ENCODE measurements around the gene CDH23.

Gene CDH23

GRCh38 chr10:71429929-71430328 is 33.2 kb downstream of the CDH23 start:
- H3F3A ChIP-seq (ENCODE audit: low read depth), result no peaks in the 10 kb centered on the region
- no peaks in the 10 kb centered on the region for H3K36me3 ChIP-seq (ENCODE audit: insufficient read depth, low read length)
- no peak overlapping the region for H3K9ac ChIP-seq (ENCODE audit: low read depth, low read length, poor library complexity, severe bottlenecking)
- H3K79me2 ChIP-seq (ENCODE audit: insufficient read depth, low read length), result no peaks in the 10 kb centered on the region
- H3K4me2 ChIP-seq (ENCODE audit: low read depth, low read length, poor library complexity, severe bottlenecking), result no peak overlapping the region
- TF ChIP-seq EZH2phosphoT487 (IDR thresholded peaks at IDR 0.05; ENCODE audit: borderline replicate concordance), result no peak
- TF ChIP-seq, protein P1, sequence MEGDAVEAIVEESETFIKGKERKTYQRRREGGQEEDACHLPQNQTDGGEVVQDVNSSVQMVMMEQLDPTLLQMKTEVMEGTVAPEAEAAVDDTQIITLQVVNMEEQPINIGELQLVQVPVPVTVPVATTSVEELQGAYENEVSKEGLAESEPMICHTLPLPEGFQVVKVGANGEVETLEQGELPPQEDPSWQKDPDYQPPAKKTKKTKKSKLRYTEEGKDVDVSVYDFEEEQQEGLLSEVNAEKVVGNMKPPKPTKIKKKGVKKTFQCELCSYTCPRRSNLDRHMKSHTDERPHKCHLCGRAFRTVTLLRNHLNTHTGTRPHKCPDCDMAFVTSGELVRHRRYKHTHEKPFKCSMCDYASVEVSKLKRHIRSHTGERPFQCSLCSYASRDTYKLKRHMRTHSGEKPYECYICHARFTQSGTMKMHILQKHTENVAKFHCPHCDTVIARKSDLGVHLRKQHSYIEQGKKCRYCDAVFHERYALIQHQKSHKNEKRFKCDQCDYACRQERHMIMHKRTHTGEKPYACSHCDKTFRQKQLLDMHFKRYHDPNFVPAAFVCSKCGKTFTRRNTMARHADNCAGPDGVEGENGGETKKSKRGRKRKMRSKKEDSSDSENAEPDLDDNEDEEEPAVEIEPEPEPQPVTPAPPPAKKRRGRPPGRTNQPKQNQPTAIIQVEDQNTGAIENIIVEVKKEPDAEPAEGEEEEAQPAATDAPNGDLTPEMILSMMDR (conservative IDR thresholded peaks at IDR 0.05; ENCODE audit: low read length), result peak; percentile 46
- H4K20me1 ChIP-seq (ENCODE audit: insufficient read depth, low read length, poor library complexity, severe bottlenecking), result no peaks in the 10 kb centered on the region
- H3K4me3 ChIP-seq (ENCODE audit: low read length, poor library complexity, severe bottlenecking), result no peak overlapping the region
- H3K9me2 ChIP-seq (replicated peaks; ENCODE audit: low read depth, low read length), result no peaks in the 10 kb centered on the region
- no peak overlapping the region for H2AFZ ChIP-seq (ENCODE audit: low read length)
- no peaks in the 10 kb centered on the region for H3K4me1 ChIP-seq (ENCODE audit: insufficient read depth, low read length, poor library complexity, severe bottlenecking)
- no peaks in the 10 kb centered on the region for H3K9me3 ChIP-seq (ENCODE audit: insufficient read depth, low read depth, low read length)
- H3K27me3 ChIP-seq (ENCODE audit: insufficient read depth, low read length, poor library complexity, severe bottlenecking), result no peaks in the 10 kb centered on the region

- Histone ChIP-seq H3K4me3 (ENCODE audit: low read length, poor library complexity, severe bottlenecking) (no peak overlapping the region), H3K9ac (ENCODE audit: low read depth, low read length, poor library complexity, severe bottlenecking) (no peak overlapping the region), H3K9me2 (replicated peaks; ENCODE audit: low read depth, low read length) (no peaks in the 10 kb centered on the region), H3K9me3 (ENCODE audit: insufficient read depth, low read depth, low read length) (no peaks in the 10 kb centered on the region), H4K20me1 (ENCODE audit: insufficient read depth, low read length, poor library complexity, severe bottlenecking) (no peaks in the 10 kb centered on the region), H3K27me3 (ENCODE audit: insufficient read depth, low read length, poor library complexity, severe bottlenecking) (no peaks in the 10 kb centered on the region), H3K4me2 (ENCODE audit: low read depth, low read length, poor library complexity, severe bottlenecking) (no peak overlapping the region), H2AFZ (ENCODE audit: low read length) (no peak overlapping the region), H3K4me1 (ENCODE audit: insufficient read depth, low read length, poor library complexity, severe bottlenecking) (no peaks in the 10 kb centered on the region), H3K79me2 (ENCODE audit: insufficient read depth, low read length) (no peaks in the 10 kb centered on the region), H3F3A (ENCODE audit: low read depth) (no peaks in the 10 kb centered on the region), H3K36me3 (ENCODE audit: insufficient read depth, low read length) (no peaks in the 10 kb centered on the region)
- TF ChIP-seq, protein P1 (conservative IDR thresholded peaks at IDR 0.05; ENCODE audit: low read length), result no peak
- TF ChIP-seq EZH2phosphoT487 (IDR thresholded peaks at IDR 0.05; ENCODE audit: borderline replicate concordance), result no peak
Observed at GRCh38 chr10:71431239-71432100, 34.8 kb downstream of the CDH23 start.

- Histone ChIP-seq H3K9me3 (ENCODE audit: insufficient read depth, low read depth, low read length) (no peaks in the 10 kb centered on the region), H3K4me2 (ENCODE audit: low read depth, low read length, poor library complexity, severe bottlenecking) (no peak overlapping the region), H2AFZ (ENCODE audit: low read length) (no peak overlapping the region), H3F3A (ENCODE audit: low read depth) (no peaks in the 10 kb centered on the region), H3K36me3 (ENCODE audit: insufficient read depth, low read length) (no peaks in the 10 kb centered on the region), H3K79me2 (ENCODE audit: insufficient read depth, low read length) (no peaks in the 10 kb centered on the region), H3K9ac (ENCODE audit: low read depth, low read length, poor library complexity, severe bottlenecking) (no peak overlapping the region), H3K9me2 (replicated peaks; ENCODE audit: low read depth, low read length) (no peaks in the 10 kb centered on the region), H3K4me3 (ENCODE audit: low read length, poor library complexity, severe bottlenecking) (no peak overlapping the region), H3K27me3 (ENCODE audit: insufficient read depth, low read length, poor library complexity, severe bottlenecking) (no peaks in the 10 kb centered on the region), H3K4me1 (ENCODE audit: insufficient read depth, low read length, poor library complexity, severe bottlenecking) (no peaks in the 10 kb centered on the region), H4K20me1 (ENCODE audit: insufficient read depth, low read length, poor library complexity, severe bottlenecking) (no peaks in the 10 kb centered on the region)
- no peak for TF ChIP-seq EZH2phosphoT487 (IDR thresholded peaks at IDR 0.05; ENCODE audit: borderline replicate concordance)
- TF ChIP-seq, protein P1 (conservative IDR thresholded peaks at IDR 0.05; ENCODE audit: low read length), result no peak
Observed at GRCh38 chr10:71432101-71432905, 35.6 kb downstream of the CDH23 start.

Data from Loucy (cell line).